ENCODE data around the gene FBXL14.
A peak's percentile ranks its signal among the peaks of the same experiment; 100 is the strongest.
"Not testable (repeated sequence)": the region's sequence is repeated elsewhere in the genome, so short reads cannot be mapped to it uniquely, and the experiment has no call there.

Gene FBXL14

GRCh38 chr12:1572731-1573130, 21.6 kb downstream of the FBXL14 start:
- no peak for DNase-seq (ENCODE audit: low spot score)

DNA sequence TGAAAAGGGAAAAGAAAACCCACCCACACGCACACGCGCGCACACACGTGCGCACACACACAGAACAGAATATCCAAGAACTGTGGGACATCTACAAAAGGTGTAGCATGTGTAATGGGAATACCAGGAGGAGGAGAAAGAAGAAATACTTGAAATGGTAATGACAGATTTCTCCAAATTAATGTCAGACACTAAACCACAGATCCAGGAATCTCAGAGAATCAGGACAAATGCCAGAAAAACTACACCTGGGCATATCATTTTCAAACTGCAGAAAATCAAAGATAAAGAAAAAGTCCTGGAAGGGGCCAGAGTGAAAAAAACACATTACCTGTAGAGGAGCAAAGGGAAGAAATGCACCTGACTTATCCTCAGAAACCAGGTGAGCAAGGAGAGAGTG, 26.5 kb downstream of the FBXL14 start:
- DNase-seq (ENCODE audit: low spot score) = no peak

DNA sequence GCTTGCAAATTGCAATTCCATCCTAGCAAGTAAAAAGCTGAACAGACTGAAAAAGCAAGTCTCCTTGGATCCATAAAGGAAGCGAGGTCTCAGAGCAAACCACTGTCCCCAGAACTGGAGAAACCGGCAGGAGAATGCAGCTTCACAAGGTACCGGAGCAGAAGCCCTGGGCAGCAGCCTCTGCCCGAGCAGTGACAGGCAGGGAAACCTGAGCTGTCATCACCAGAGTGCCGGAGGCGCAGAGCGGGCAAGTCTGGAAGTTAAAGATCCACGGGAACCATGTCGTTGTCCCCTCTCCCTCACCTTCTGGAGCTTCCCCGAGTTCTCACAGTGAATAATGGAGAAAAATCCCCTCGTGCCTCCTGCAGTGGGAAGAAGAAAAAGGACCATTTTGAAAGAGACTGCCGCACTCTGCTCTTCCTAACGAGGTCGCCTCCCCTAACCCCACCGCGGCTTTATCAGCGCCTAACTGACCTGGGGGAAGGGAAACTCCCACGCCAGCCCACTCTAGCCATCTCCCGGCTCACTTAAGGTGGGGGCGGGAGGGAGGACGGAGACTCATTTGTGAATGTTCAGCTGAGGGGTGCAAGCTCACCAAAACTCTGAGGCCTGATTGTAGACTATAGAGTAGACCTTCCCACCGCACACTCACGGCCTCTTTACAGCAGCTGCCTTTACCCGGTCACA, 27.8 kb downstream of the FBXL14 start:
- no peak for DNase-seq (ENCODE audit: low spot score)

GRCh38 chr12:1565172-1565571, 29.2 kb downstream of the FBXL14 start:
- DNase-seq (ENCODE audit: low spot score) = no peak

GRCh38 chr12:1564067-1564466, 30.3 kb downstream of the FBXL14 start:
- no peak for DNase-seq (ENCODE audit: low spot score)

GRCh38 chr12:1562813-1563407, 31.5 kb downstream of the FBXL14 start:
- no peak for DNase-seq (ENCODE audit: low spot score)

- no peak for DNase-seq (ENCODE audit: low spot score)
Measured at GRCh38 chr12:1560704-1561103, 33.7 kb downstream of the FBXL14 start.

DNA sequence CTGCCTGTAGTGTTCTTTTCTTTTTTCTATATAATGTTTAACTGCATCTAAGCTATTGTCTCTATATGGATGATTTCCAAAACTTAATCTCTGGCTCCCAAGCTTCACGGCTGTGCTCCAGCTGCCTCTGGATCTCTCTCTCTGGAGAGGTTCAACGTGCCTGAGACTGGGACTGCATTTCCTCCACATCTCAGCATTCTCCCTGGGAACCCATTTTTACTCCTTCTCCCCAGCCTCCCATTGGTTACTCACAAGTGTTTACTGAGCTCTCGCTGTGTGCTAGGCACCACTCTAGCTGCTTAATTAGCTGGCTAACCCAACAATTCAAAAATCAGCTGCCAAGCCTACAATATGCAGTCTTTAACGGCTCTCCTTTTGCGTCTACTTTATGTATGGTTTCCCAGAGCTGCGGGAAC, 34.7 kb downstream of the FBXL14 start:
- DNase-seq (ENCODE audit: low spot score) = no peak

- DNase-seq (ENCODE audit: low spot score) = not testable (repeated sequence)
Measured at GRCh38 chr12:1558108-1558507, 36.3 kb downstream of the FBXL14 start.

GRCh38 chr12:1553987-1554982, 40.1 kb downstream of the FBXL14 start:
- no peak for DNase-seq (ENCODE audit: low spot score)

DNA sequence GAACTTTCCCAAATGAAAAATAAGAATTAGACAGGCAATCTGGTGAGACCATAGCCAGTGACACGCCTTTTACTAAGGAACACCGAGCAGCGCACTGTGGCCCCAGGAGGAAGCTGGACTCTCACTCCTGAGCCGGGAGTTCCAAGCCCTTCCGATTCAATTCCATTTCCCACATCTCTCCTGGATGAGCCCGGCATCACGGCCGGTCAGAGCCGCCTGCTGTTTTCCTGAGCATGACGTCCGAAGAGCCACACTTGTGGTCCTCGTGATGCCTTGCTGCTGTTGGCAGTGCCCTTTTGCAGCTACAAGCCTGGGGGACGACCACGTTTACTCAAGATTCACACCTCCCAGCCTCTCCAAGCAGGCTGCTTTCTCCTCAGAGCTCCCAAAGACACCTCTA, 40.8 kb downstream of the FBXL14 start:
- DNase-seq (ENCODE audit: low spot score) = no peak

DNA sequence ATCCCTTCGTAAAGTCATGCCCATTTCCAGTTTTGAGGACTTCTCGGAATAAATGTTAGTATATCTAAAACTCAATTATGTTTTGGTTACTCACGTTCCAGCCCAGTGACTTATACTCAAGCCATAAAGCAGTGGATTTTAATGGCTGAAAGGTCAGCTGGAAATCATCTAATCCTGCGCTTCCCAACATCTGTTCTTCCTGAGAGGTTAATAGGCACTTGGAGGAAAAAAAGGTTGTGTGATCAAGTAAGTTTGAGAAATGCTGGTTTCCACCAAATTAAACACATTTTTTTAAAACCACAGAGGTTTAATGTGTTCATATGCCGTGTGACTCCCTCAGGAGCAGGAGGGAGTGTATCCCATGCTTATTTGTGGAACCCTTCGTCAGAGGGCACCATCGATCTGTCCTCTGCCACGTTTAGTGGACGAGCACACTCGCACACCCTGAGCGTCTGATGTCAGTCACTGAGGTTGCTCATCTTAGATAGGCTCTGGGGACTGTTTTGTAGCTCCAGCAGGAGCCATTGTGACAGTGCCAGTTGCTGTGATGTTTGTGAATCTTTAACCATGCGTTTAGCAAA, 41.4 kb downstream of the FBXL14 start:
- DNase-seq (ENCODE audit: low spot score) = no peak

- DNase-seq (ENCODE audit: low spot score) = no peak
Measured at GRCh38 chr12:1552171-1552570, 42.2 kb downstream of the FBXL14 start.

GRCh38 chr12:1551496-1551895, 42.9 kb downstream of the FBXL14 start:
- DNase-seq (ENCODE audit: low spot score) = no peak

- DNase-seq (ENCODE audit: low spot score) = no peak
Measured at GRCh38 chr12:1546931-1547640, 47.3 kb downstream of the FBXL14 start.

DNA sequence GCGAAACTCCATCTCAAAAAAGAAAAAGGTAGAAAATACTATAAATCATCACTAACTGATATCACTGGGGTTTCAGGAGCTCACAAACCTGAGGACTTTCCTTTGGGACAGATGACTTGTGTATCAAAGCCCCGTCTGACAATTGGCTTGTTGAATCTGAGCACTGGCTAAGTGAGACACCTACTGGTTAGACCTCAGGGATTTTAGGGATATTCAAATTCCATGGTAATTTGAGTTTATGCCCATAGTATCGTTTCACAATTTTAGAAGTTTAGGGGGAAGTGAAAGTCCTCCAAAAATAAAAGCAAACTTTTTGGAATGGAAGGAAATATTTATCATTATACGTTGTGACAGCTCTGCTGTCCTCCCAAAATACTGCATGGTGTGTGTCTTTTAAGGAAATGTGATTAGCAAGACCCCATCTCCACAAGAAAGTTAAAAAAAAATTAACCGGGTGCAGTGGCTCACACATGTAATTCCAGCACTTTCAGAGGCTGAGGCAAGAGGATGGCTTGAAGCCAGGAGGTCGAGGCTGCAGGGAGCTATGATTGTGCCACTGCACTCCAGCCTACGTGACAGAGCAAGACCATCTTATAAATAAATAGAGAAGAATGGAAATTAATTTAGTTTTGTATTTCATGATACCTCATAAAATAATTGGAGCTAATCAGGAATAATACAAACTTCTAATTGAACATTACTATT, 49.2 kb downstream of the FBXL14 start:
- peak; percentile 40 for DNase-seq (ENCODE audit: low spot score)

DNA sequence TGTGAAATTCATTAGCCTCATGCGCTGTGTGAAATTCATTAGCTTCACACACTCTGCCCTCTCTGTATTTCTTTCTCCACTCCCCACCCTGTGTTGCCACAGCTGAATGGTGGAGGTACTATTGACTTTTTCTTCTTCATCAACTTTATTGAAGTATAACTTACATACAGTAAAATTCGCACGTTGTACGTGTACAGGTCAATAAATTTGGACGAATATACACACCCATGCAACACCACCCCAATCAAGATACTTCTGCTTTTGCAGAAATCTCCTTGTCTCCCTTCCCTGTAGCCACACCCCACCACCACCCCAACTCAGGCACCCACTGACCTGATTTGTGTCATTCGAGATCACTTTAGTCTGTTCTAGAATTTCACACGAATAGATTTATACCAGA, 51.8 kb downstream of the FBXL14 start:
- no peak for DNase-seq (ENCODE audit: low spot score)

GRCh38 chr12:1540690-1541089, 53.7 kb downstream of the FBXL14 start:
- no peak for DNase-seq (ENCODE audit: low spot score)

- DNase-seq (ENCODE audit: low spot score) = no peak
Measured at GRCh38 chr12:1539135-1539534, 55.2 kb downstream of the FBXL14 start.

GRCh38 chr12:1536817-1537216, 57.6 kb downstream of the FBXL14 start:
- no peak for DNase-seq (ENCODE audit: low spot score)

- DNase-seq (ENCODE audit: low spot score) = no peak
Measured at GRCh38 chr12:1534748-1535147, 59.6 kb downstream of the FBXL14 start.

Data from pons (tissue), 1 donor.